ENCODE measurements around the gene PPA2.

- TF ChIP-seq, protein P1, sequence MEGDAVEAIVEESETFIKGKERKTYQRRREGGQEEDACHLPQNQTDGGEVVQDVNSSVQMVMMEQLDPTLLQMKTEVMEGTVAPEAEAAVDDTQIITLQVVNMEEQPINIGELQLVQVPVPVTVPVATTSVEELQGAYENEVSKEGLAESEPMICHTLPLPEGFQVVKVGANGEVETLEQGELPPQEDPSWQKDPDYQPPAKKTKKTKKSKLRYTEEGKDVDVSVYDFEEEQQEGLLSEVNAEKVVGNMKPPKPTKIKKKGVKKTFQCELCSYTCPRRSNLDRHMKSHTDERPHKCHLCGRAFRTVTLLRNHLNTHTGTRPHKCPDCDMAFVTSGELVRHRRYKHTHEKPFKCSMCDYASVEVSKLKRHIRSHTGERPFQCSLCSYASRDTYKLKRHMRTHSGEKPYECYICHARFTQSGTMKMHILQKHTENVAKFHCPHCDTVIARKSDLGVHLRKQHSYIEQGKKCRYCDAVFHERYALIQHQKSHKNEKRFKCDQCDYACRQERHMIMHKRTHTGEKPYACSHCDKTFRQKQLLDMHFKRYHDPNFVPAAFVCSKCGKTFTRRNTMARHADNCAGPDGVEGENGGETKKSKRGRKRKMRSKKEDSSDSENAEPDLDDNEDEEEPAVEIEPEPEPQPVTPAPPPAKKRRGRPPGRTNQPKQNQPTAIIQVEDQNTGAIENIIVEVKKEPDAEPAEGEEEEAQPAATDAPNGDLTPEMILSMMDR (IDR thresholded peaks at IDR 0.05) = no peak
- TF ChIP-seq POLR2A (IDR thresholded peaks at IDR 0.05) = no peak
These were observed 36.2 kb downstream of the PPA2 start for GRCh38 chr4:105437637-105438036.
